HG02840 (cell line): ENCODE measurements around the gene NFASC.

ENCODE experiments used
- ATAC-seq: cut with Tn5 transposase; IDR thresholded peaks from one replicate; pipeline ENCODE4 v1.9.1; 2021; ENCODE audit warnings: mild to moderate bottlenecking, moderate library complexity, moderate number of reproducible peaks; ENCODE audit not compliant: unreplicated experiment, low FRiP score

The NFASC gene

DNA sequence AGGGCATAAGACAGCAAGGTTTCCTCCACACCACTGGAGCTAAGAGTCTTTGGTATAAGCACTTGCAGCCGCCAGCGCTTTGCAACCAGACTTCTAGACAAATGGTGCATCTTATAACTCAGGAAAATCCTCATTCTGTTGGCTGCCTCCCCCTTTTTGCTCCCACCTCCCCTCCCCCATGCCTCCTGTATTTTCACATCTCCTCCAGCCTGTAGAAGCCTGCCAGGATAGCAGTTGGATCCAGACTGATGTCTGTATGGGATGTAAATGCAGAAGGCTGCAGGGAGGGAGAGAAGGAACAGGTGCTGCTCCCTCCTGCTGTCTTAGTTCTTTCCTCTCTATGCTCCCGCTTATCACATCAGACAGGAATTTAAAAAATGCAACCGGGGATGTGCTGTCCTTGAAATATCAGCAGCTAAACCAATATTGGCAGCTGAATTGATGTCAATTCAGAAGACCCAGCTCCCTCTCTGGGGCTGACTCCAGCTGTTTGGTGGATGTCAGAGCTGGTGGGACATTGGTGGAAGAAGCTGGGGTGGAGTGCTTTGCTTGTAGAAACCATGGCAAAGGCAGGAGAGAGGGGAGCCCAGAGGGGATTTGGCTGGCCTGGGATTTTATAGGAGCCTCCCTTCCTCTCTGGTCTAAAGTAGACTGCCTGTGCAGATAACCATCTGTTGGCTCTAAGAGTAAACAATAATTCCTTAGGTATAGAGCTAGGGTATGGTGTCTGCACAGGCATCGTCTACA lies 53.5 kb downstream of the NFASC start:
- ATAC-seq, result no peak

DNA sequence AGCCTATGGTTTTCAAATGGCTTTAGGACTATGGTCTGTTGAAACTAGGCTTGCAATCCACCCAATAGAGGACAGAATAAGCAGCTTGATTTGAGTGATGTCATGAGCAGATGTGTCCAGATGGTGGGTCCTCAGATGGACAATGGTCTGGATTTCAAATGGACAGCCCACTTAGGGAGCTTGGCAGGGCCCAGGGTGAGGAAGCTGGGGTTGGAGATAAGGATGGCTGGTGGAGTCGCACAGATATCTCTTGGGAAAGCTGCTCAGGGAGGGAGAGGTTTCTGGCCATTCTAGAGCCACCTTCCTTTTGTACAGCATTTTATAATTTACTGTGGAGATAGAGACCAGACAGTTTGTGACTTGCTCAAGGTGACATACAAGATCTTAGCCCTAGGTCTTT lies 55.0 kb downstream of the NFASC start:
- ATAC-seq, result no peak

- ATAC-seq, result no peak
Measured at GRCh38 chr1:204927673-204928641, 57.3 kb downstream of the NFASC start.

DNA sequence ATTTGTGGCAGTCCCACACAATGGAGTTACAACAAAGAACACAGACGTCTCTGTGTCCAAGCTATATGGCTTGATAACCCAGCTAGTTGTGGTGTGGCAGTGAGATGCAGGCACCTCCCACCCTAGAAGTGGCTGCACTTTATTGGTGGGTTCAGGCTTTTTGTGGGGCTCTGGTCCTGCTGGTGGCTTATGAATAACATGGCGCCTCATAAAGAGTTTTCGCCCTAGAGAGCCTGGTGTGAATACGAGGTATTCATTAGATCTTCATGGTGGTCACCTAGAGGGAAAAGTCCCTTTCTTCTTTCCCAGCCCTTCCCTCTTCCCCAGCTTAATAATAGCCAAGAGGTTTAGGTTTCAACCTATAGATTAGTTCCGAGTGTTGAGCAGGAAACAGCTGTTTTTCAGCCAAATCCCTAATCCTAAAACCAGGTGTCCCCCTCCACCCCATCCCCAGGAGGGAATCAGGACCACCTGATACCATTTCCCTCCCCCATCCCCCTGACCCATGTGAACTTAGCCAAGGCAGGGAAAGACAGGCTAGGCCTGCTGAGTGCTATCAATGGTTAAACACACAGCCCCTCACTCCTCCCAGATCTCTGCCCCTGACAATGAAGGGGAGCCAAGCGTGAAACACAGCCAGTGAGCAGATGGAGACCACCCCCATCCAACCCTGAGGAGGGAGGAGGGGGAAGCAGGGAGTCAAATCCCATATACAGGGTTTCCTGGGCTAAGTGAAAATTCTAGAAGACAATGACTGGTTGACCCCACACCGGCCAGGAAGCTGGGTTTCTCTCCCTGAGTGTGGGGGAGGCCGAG lies 58.2 kb downstream of the NFASC start:
- no peak for ATAC-seq

DNA sequence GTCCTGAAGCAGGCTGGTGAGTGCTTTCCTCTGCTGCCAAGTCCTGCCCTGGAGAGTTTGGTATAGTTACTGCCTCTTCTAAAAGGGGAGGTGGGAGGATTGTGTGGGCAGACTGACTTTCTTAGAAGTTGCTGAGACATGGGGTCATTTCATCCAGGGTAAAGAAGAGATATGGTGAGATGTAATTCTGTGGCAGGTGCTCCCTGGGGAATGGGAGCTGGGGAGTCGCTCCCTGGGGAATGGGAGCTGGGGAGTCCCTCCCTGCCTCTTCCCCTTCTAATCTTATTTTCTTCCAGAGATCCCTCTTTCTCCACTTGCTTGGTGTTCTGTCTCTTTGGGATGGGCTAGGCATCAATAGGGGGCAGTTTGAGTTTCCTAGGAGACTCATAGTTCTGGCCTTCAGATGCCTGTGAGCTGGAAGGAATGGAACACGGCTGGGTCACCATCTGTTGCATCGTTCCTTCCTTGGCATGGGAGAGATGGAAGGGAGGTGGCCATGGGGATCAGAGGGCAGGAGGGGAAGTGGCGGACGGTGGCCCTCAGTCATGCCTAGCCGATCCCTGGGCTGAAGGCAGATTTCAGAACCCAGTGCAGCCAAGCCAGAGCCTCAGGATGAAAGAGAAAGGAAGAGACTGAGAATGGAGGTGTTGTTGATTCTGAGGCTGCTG lies 59.0 kb downstream of the NFASC start:
- no peak for ATAC-seq

DNA sequence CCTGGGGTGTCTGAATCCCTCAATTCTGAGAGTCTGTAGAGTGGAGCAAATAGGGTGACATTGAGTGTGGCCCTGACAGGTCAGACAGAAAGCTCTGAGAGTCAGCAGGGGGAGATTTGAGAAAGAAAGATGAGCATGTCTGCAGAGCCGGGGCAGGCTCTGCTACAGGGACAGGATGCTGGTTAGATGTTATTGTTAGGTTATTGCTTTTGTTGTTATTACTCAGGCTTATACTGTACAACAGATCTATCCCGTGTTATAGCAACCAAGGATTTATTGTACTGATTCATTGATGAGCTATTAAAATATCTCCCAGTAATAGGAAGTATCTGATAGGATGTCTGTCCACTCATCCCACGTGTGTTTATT lies 59.5 kb downstream of the NFASC start:
- ATAC-seq, result no peak

DNA sequence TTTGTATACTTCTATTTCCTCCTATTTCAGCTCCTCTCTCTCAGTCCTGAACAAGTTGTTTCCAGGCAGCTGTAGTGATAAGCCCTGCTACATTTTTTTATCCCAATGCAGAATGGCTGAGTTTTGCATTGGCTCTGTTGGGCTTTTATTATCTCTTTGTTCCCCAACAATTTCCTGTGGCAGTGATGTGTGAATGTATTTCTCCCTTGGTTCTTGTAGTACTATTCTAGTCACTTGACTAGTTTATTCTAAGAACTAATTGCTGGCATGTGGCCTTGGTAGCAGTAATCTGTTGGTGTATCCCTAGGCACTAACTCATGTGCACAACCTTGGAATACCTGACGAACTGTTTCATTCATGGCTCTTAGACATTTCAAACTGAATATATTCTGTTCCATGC lies 60.7 kb downstream of the NFASC start:
- no peak for ATAC-seq

- no peak for ATAC-seq
Measured at GRCh38 chr1:204931768-204932572, 61.3 kb downstream of the NFASC start.

DNA sequence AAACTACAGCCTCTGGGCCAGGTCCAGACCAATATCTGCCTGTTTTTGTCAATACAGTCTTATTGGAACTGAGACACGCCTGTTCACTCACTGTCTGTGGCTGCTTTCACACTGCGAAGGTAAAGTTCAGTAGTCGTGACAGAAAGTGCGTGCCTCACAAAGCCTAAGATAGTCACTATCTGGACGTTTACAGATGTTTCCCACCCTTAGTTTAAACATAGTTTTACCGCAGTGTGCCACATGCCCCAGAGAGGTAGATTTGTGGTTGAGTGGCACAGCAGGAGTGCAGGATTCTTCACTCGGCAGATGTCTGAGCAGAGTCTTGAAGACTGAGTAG lies 61.9 kb downstream of the NFASC start:
- no peak for ATAC-seq

GRCh38 chr1:204935155-204935554 lies 64.5 kb downstream of the NFASC start:
- ATAC-seq, result no peak

DNA sequence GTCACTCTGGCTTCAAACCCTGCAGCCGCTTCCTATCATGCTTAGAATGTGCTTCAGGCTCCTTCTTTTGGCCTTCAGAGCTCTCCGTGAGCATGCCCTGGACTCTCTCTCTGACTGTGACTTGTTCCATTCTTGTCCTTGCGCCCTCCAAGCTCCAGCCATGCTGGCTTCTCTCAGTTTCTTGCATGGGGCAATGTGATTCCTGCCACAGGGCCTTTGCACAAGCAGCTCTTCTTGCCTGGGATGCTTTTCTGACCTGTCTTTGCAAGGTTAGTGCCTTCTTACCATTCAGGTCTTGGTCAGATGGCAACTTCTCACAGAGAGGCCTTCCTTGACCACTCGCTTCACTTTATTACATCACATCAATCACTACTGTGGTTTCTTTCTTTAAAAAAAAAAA lies 66.1 kb downstream of the NFASC start:
- no peak for ATAC-seq

DNA sequence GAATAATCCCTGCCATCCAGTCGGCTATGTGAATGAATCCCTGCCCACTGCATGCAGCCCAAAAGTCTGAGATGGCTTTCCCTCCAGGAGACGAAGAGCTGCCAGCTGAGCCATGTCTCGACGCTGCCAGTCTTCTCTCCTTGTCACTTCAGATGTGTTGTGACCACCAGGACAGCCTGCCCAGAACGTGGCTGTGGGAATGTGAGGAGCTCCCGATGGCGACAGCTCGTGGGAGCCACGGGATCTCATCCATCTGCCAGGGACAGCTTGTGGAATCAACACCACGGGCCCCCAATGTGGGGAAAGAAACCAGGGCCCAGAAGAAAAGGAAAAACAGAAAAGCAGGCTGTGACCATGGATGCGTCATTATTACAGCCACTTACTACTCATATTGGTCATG lies 67.2 kb downstream of the NFASC start:
- ATAC-seq, result no peak

DNA sequence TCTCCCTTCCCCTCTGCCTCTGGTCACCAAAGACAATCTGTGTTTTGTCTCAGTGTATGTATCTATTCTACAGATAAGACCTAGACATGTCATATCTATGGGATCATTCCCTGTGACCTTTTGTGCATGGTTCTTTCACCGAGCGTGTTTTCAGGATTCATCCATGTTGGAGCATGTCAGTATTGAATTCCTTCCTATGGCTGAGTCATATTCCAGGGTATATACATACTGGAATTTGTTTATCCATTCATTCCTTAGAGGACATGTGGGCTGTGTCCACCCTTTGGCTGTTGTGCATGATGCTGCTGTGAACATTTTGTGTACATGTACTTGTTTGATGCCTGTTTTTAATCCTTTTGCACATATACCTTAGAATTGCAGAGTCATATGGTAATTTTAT lies 69.9 kb downstream of the NFASC start:
- ATAC-seq, result no peak

- no peak for ATAC-seq
Measured at GRCh38 chr1:204941421-204942338, 71.0 kb downstream of the NFASC start.

DNA sequence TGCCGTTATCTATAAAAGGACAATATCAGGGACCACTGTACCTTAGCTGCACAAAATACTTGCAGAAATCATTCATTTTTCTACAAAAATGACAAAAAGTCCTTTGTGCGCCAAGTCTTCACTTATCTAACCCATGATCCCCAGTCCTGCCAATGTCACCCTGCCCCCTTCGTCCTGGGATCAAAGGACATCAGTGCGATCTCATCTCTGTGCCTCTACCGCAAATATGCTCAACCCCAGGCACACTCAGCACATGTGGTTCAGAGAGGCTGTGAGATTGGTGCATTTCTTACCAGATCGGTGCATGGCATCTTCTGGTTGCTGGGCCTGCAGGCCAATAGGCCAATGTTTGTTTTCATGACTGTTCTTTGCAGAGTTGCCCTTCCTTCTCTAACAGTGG lies 72.8 kb downstream of the NFASC start:
- ATAC-seq, result no peak

DNA sequence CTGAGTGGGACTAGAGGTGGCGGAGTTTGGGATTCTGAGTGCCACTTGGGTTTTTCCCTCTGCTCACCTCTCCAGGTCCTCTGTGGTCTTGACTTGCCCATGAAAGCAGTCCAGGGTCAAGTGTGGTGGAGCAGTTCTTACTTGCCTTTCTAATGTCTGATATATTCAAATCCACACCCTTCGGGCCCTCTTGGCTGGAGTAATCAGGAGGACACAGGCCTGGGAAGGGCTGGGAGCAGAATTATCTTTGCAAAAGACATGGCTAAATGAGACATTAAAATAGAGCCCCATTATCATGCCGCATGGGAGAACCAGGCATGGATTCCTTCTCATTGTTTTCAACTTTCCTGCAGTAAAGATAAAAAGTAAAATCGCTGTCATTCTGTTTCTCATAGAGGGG lies 74.0 kb downstream of the NFASC start:
- no peak for ATAC-seq

DNA sequence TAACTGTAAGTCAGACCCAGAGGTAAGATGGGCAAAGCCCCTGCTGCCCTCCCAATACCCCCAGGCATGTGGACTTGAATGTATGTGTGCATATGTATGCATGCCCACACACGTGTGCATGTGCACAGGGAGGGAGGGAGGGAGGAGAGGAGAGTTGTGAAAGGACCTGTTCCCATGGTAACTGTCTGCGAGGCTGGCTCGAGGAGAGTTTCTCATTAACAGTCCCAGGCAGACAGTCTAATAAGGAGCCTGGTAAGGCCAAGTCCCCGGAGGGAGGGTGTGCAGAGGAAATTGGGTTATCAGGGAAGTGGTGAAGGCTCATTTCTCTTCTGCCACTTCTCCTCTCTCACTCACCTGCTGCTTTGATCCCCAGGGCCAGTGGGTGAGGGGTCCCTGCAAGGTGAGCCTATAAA lies 74.9 kb downstream of the NFASC start:
- ATAC-seq, result no peak

GRCh38 chr1:204946640-204947039 lies 76.0 kb downstream of the NFASC start:
- no peak for ATAC-seq

DNA sequence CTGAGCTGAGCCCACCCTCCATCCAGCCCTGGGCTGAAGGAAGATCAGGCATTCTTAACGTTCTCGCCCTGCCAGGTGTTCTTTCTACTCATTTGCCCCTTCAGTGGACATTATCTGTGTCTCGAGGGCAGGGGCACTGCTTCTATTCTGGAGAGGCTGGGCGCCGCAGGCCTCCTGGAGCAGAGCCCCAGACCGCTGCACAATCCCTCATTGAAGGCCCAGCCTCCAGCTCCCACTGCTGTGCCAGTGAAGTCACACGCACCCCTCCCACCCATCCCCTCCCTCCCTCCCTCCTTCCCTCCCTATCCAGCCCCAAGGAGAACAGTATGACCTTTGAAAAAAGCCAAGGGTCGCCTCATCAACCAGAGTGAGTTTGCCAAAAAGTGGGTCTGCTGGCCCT lies 76.7 kb downstream of the NFASC start:
- no peak for ATAC-seq
